Parathyroid adenoma (tissue), 2 donors: ENCODE results near the gene ZDHHC3.

Experiments used
- H2AFZ ChIP-seq: fragments of 300-600 bp; sonication (generic); one replicate; pipeline ENCODE4 v1.7.0; 2017; ENCODE audit warnings: antibody characterized with exemption, mild to moderate bottlenecking
- H3K27ac ChIP-seq: fragments of 300-600 bp; sonication (generic); one replicate; pipeline ENCODE4 v1.7.0; 2017
- H3K27me3 ChIP-seq: fragments of 300-600 bp; sonication (generic); one replicate; pipeline ENCODE4 v1.7.0; 2017; ENCODE audit warnings: low read length; ENCODE audit not compliant: control insufficient read depth, insufficient read depth
- H3K36me3 ChIP-seq: fragments of 300-600 bp; sonication (generic); one replicate; pipeline ENCODE4 v1.7.0; 2017; ENCODE audit warnings: low read length; ENCODE audit not compliant: control insufficient read depth, insufficient read depth
- H3K4me1 ChIP-seq: fragments of 300-600 bp; sonication (generic); one replicate; pipeline ENCODE4 v1.7.0; 2017; ENCODE audit warnings: control low read depth
- H3K4me2 ChIP-seq: fragments of 300-600 bp; sonication (generic); one replicate; pipeline ENCODE4 v1.7.0; 2017; ENCODE audit warnings: low read length
- H3K4me3 ChIP-seq: fragments of 300-600 bp; sonication (generic); one replicate; pipeline ENCODE4 v1.7.0; 2017; ENCODE audit warnings: low read depth, low read length
- H3K79me2 ChIP-seq: fragments of 300-600 bp; sonication (generic); one replicate; pipeline ENCODE4 v1.7.0; 2017; ENCODE audit warnings: control low read depth
- H3K9ac ChIP-seq: fragments of 300-600 bp; sonication (generic); one replicate; pipeline ENCODE4 v1.7.0; 2017; ENCODE audit warnings: mild to moderate bottlenecking
- H3K9me3 ChIP-seq: fragments of 300-600 bp; sonication (generic); one replicate; pipeline ENCODE4 v1.7.0; 2017; ENCODE audit warnings: low read length; ENCODE audit not compliant: control insufficient read depth
- CTCF ChIP-seq: fragments of 300-600 bp; sonication (generic); IDR thresholded peaks from one replicate; pipeline ENCODE4 v1.7.0; 2017; ENCODE audit warnings: antibody characterized with exemption, mild to moderate bottlenecking
- donor health status: primary hyperparathyroidism.

The ZDHHC3 gene

GRCh38 chr3:45003406-45003805, 27.4 kb upstream of the ZDHHC3 start:
- no peak overlapping the region for H3K9ac ChIP-seq
- no peaks in the 10 kb centered on the region for H3K27me3 ChIP-seq
- H3K79me2 ChIP-seq = no peaks in the 10 kb centered on the region
- H3K4me2 ChIP-seq = no peak overlapping the region
- no peaks in the 10 kb centered on the region for H3K36me3 ChIP-seq
- H3K27ac ChIP-seq = no peak overlapping the region
- no peak for TF ChIP-seq CTCF
- no peak overlapping the region for H2AFZ ChIP-seq
- no peak overlapping the region for H3K4me3 ChIP-seq
- H3K4me1 ChIP-seq = peaks cover 6% of the 10 kb centered on the region
- H3K9me3 ChIP-seq = no peaks in the 10 kb centered on the region

- no peak overlapping the region for H3K27ac ChIP-seq
These were observed 26.7 kb upstream of the ZDHHC3 start for GRCh38 chr3:45002720-45003119.

GRCh38 chr3:45002139-45002660, 26.2 kb upstream of the ZDHHC3 start:
- Histone ChIP-seq H3K9ac (no peak overlapping the region), H3K4me2 (no peak overlapping the region), H3K27ac (no peak overlapping the region), H3K4me1 (peaks cover 6% of the 10 kb centered on the region), H3K4me3 (no peak overlapping the region), H3K9me3 (no peaks in the 10 kb centered on the region), H3K27me3 (no peaks in the 10 kb centered on the region), H3K36me3 (no peaks in the 10 kb centered on the region), H2AFZ (no peak overlapping the region), H3K79me2 (no peaks in the 10 kb centered on the region)
- TF ChIP-seq CTCF = no peak

More at GRCh38 chr3:45002720-45003119, 26.7 kb upstream of the ZDHHC3 start:
- no peaks in the 10 kb centered on the region for H3K79me2 ChIP-seq
- TF ChIP-seq CTCF = no peak
- no peaks in the 10 kb centered on the region for H3K9me3 ChIP-seq
- no peak overlapping the region for H3K4me3 ChIP-seq
- no peak overlapping the region for H3K4me2 ChIP-seq
- no peaks in the 10 kb centered on the region for H3K27me3 ChIP-seq
- no peak overlapping the region for H3K9ac ChIP-seq
- no peak overlapping the region for H2AFZ ChIP-seq
- H3K36me3 ChIP-seq = no peaks in the 10 kb centered on the region
- peaks cover 6% of the 10 kb centered on the region for H3K4me1 ChIP-seq

- TF ChIP-seq CTCF = no peak
- Histone ChIP-seq H3K4me3 (no peak overlapping the region), H3K79me2 (no peaks in the 10 kb centered on the region), H3K9me3 (no peaks in the 10 kb centered on the region), H2AFZ (no peak overlapping the region), H3K36me3 (no peaks in the 10 kb centered on the region), H3K27me3 (no peaks in the 10 kb centered on the region), H3K4me1 (peaks cover 6% of the 10 kb centered on the region), H3K9ac (no peak overlapping the region), H3K4me2 (no peak overlapping the region), H3K27ac (no peak overlapping the region)
These were observed 25.8 kb upstream of the ZDHHC3 start for GRCh38 chr3:45001738-45002137.

- no peak overlapping the region for H3K4me3 ChIP-seq
- no peaks in the 10 kb centered on the region for H3K79me2 ChIP-seq
- no peak overlapping the region for H3K4me2 ChIP-seq
- no peaks in the 10 kb centered on the region for H3K9me3 ChIP-seq
- H3K4me1 ChIP-seq = peaks cover 6% of the 10 kb centered on the region
- no peak for TF ChIP-seq CTCF
- H2AFZ ChIP-seq = no peak overlapping the region
- no peak overlapping the region for H3K9ac ChIP-seq
- no peaks in the 10 kb centered on the region for H3K27me3 ChIP-seq
- H3K27ac ChIP-seq = no peak overlapping the region
- H3K36me3 ChIP-seq = no peaks in the 10 kb centered on the region
These were observed 24.8 kb upstream of the ZDHHC3 start for GRCh38 chr3:45000823-45001222.
